ENCODE data around the gene ELP6.
"Not testable (repeated sequence)": the region's sequence is repeated elsewhere in the genome, so short reads cannot be mapped to it uniquely, and the experiment has no call there.

ELP6 gene

GRCh38 chr3:47491186-47491585, 22.3 kb downstream of the ELP6 start:
- no peak for DNase-seq

GRCh38 chr3:47487265-47487664, 26.2 kb downstream of the ELP6 start:
- Histone ChIP-seq H3K4me1 (no peaks in the 10 kb centered on the region), H3K27me3 (no peaks in the 10 kb centered on the region), H3K9me3 (no peaks in the 10 kb centered on the region), H3K27ac (no peak overlapping the region), H3K36me3 (peaks cover 0 to 16% (median 0%) of the 10 kb centered on the region in 3 donors), H3K4me3 (no peak overlapping the region)
- no peak for DNase-seq
- TF ChIP-seq CTCF (IDR thresholded peaks at IDR 0.05) = no peak
- intact Hi-C loops (cut with DNase I; ENCODE audit: low total_unique reads) = no loop called here

More at GRCh38 chr3:47491186-47491585, 22.3 kb downstream of the ELP6 start:
- Histone ChIP-seq H3K4me3 (no peak overlapping the region), H3K9me3 (no peaks in the 10 kb centered on the region), H3K36me3 (peaks cover 6 to 35% (median 13%) of the 10 kb centered on the region in 3 donors), H3K4me1 (no peaks in the 10 kb centered on the region), H3K27me3 (no peaks in the 10 kb centered on the region), H3K27ac (no peak overlapping the region)
- intact Hi-C loops (cut with DNase I; ENCODE audit: low total_unique reads) = no loop called here
- TF ChIP-seq CTCF (IDR thresholded peaks at IDR 0.05) = no peak

- DNase-seq = no peak
- no peak overlapping the region for H3K27ac ChIP-seq
- no peaks in the 10 kb centered on the region for H3K4me1 ChIP-seq
- H3K27me3 ChIP-seq = no peaks in the 10 kb centered on the region
- no peak overlapping the region for H3K4me3 ChIP-seq
- intact Hi-C loops (cut with DNase I; ENCODE audit: low total_unique reads) = no loop called here
- no peak for TF ChIP-seq CTCF (IDR thresholded peaks at IDR 0.05)
- no peaks in the 10 kb centered on the region for H3K9me3 ChIP-seq
- peaks cover 0 to 2% (median 0%) of the 10 kb centered on the region in 3 donors for H3K36me3 ChIP-seq
Measured at GRCh38 chr3:47485812-47486211, 27.7 kb downstream of the ELP6 start.

- Histone ChIP-seq H3K27me3 (no peaks in the 10 kb centered on the region), H3K4me3 (no peak overlapping the region), H3K4me1 (no peaks in the 10 kb centered on the region), H3K27ac (no peak overlapping the region), H3K36me3 (no peaks in the 10 kb centered on the region), H3K9me3 (no peaks in the 10 kb centered on the region)
- TF ChIP-seq CTCF (IDR thresholded peaks at IDR 0.05) = no peak
- intact Hi-C loops (cut with DNase I; ENCODE audit: low total_unique reads) = no loop called here
- no peak for DNase-seq
Measured at GRCh38 chr3:47482366-47482765, 31.1 kb downstream of the ELP6 start.

GRCh38 chr3:47481763-47482162, 31.7 kb downstream of the ELP6 start:
- H3K27me3 ChIP-seq; H3K4me3 ChIP-seq; intact Hi-C loops (cut with DNase I; ENCODE audit: low total_unique reads); H3K4me1 ChIP-seq; H3K27ac ChIP-seq; H3K36me3 ChIP-seq; H3K9me3 ChIP-seq; DNase-seq: not testable (repeated sequence)

- peaks cover 0 to 12% (median 10%) of the 10 kb centered on the region in 4 donors for H3K4me1 ChIP-seq
- H3K9me3 ChIP-seq; H3K4me3 ChIP-seq; intact Hi-C loops (cut with DNase I; ENCODE audit: low total_unique reads); DNase-seq; H3K27ac ChIP-seq; H3K36me3 ChIP-seq; H3K27me3 ChIP-seq: not testable (repeated sequence)
Measured at GRCh38 chr3:47480267-47480666, 33.2 kb downstream of the ELP6 start.

- Histone ChIP-seq H3K4me1 (peaks cover 0 to 14% (median 10%) of the 10 kb centered on the region in 4 donors), H3K36me3 (no peaks in the 10 kb centered on the region), H3K9me3 (no peaks in the 10 kb centered on the region), H3K27me3 (no peaks in the 10 kb centered on the region), H3K27ac (no peak overlapping the region), H3K4me3 (no peak overlapping the region)
- no peak for TF ChIP-seq CTCF (IDR thresholded peaks at IDR 0.05)
- no peak for DNase-seq
- intact Hi-C loops (cut with DNase I; ENCODE audit: low total_unique reads) = no loop called here
Measured at GRCh38 chr3:47479826-47480160, 33.7 kb downstream of the ELP6 start.
